ENCODE data around the gene ATRX. TPM values are rescaled to one million over a fixed set of nuclear protein-coding genes. Genes with fewer than 3 reads are reported as not detected.

ATRX gene
- total RNA-seq, 1 experiment from 2014 or later, result 85.8 TPM

DNA sequence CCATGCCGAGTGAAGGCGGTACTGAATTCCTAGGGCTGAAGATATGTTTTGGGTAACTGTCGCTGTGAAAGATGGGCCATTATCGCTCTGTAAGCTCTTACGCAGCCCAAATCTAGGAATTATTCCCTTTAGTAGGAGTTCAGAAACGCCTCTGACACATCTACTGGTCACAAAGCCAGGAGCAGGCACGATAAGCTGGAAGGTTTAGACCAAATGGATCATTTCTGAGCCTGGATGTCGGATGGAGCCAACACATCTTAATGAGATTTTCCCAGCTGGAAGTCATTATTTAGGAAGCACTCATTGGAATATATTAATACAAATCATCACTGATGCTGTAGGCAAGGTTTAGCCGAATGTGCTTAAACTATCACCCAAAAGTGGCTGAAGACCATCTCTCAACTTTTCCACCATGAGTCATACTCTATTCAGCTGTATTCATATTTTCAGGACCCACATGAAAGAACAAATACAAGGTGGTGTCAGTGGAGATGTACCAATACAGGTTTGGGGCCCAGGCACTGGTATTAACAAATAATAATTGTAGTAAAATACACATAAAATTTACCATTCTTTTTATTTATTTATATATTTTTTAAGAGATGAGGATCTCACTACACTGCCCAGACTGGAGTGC is 34.2 kb upstream of the ATRX start:
- Histone ChIP-seq H3K9me3 (ENCODE audit: control insufficient read depth, insufficient read depth, low read depth, low read length) (no peaks in the 10 kb centered on the region), H3K4me3 (ENCODE audit: low read depth in 2 of 2, low read length in 2 of 2) (no peak overlapping the region), H3K27me3 (ENCODE audit: control insufficient read depth, insufficient read depth, low read length) (no peaks in the 10 kb centered on the region), H3K36me3 (ENCODE audit: control insufficient read depth, insufficient read depth, low read length) (no peaks in the 10 kb centered on the region), H3K4me1 (ENCODE audit: control insufficient read depth, insufficient read depth, low read length) (no peaks in the 10 kb centered on the region), H3K27ac (ENCODE audit: low read length) (no peak overlapping the region)
- POLR2A ChIA-PET, result no interaction called here
- BruUV-seq (replicated peaks), result no TSS peak
- in situ Hi-C loops (cut with HindIII; ENCODE audit: low pct_unique_long_range_greater_than_20kb, low sequenced_read_pairs) (no loop called here), intact Hi-C loops (cut with micrococcal nuclease; ENCODE audit: unreplicated experiment) (no loop called here)
- CTCF ChIA-PET, result no interaction called here
- DNase-seq (ENCODE audit: low read depth, low spot score) (no peak), ATAC-seq (no peak)
- TF ChIP-seq SIN3A (IDR thresholded peaks at IDR 0.05; ENCODE audit: borderline replicate concordance, insufficient read depth, low read depth, low read length) (no peak), POLR2AphosphoS5 (IDR thresholded peaks at IDR 0.05; ENCODE audit: low read depth, low read length) (no peak), TCF7L2 (IDR thresholded peaks at IDR 0.05; ENCODE audit: low read depth, low read length) (no peak)
- TF ChIP-seq, protein P1, sequence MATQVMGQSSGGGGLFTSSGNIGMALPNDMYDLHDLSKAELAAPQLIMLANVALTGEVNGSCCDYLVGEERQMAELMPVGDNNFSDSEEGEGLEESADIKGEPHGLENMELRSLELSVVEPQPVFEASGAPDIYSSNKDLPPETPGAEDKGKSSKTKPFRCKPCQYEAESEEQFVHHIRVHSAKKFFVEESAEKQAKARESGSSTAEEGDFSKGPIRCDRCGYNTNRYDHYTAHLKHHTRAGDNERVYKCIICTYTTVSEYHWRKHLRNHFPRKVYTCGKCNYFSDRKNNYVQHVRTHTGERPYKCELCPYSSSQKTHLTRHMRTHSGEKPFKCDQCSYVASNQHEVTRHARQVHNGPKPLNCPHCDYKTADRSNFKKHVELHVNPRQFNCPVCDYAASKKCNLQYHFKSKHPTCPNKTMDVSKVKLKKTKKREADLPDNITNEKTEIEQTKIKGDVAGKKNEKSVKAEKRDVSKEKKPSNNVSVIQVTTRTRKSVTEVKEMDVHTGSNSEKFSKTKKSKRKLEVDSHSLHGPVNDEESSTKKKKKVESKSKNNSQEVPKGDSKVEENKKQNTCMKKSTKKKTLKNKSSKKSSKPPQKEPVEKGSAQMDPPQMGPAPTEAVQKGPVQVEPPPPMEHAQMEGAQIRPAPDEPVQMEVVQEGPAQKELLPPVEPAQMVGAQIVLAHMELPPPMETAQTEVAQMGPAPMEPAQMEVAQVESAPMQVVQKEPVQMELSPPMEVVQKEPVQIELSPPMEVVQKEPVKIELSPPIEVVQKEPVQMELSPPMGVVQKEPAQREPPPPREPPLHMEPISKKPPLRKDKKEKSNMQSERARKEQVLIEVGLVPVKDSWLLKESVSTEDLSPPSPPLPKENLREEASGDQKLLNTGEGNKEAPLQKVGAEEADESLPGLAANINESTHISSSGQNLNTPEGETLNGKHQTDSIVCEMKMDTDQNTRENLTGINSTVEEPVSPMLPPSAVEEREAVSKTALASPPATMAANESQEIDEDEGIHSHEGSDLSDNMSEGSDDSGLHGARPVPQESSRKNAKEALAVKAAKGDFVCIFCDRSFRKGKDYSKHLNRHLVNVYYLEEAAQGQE (IDR thresholded peaks at IDR 0.05; ENCODE audit: insufficient read depth in 1 of 2, low read depth in 2 of 2, low read length in 1 of 2), result no peak
- TF ChIP-seq, protein P2, sequence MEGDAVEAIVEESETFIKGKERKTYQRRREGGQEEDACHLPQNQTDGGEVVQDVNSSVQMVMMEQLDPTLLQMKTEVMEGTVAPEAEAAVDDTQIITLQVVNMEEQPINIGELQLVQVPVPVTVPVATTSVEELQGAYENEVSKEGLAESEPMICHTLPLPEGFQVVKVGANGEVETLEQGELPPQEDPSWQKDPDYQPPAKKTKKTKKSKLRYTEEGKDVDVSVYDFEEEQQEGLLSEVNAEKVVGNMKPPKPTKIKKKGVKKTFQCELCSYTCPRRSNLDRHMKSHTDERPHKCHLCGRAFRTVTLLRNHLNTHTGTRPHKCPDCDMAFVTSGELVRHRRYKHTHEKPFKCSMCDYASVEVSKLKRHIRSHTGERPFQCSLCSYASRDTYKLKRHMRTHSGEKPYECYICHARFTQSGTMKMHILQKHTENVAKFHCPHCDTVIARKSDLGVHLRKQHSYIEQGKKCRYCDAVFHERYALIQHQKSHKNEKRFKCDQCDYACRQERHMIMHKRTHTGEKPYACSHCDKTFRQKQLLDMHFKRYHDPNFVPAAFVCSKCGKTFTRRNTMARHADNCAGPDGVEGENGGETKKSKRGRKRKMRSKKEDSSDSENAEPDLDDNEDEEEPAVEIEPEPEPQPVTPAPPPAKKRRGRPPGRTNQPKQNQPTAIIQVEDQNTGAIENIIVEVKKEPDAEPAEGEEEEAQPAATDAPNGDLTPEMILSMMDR (IDR thresholded peaks at IDR 0.05), result no peak

DNA sequence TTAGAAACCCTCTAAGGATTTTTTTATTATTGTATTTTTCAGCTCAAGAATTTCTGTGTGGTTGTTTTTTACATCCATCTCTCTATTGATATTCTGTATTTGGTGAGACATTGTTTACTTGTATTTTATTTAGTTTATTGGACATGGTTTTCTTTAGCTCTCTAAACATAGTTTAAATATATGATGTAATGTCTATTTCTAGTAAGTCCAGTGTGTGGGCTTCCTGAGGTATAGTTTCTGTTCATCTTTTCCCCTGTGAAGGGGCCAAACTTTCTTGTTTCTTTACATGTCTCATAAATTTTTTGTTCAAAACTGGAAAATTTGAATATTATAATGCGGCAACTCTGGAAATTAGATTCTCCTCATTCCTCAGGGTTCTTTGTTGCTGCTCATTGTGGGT is 28.2 kb upstream of the ATRX start:
- ATAC-seq (no peak), DNase-seq (ENCODE audit: low read depth, low spot score) (no peak)
- TF ChIP-seq TCF7L2 (IDR thresholded peaks at IDR 0.05; ENCODE audit: low read depth, low read length), result no peak
- TF ChIP-seq, protein P1 (IDR thresholded peaks at IDR 0.05; ENCODE audit: insufficient read depth in 1 of 2, low read depth in 2 of 2, low read length in 1 of 2), result no peak
- TF ChIP-seq SIN3A (IDR thresholded peaks at IDR 0.05; ENCODE audit: borderline replicate concordance, insufficient read depth, low read depth, low read length), result no peak
- no peak for TF ChIP-seq POLR2AphosphoS5 (IDR thresholded peaks at IDR 0.05; ENCODE audit: low read depth, low read length)
- TF ChIP-seq, protein P2 (IDR thresholded peaks at IDR 0.05), result no peak
- H3K27ac ChIP-seq (ENCODE audit: low read length), result no peak overlapping the region
- H3K36me3 ChIP-seq (ENCODE audit: control insufficient read depth, insufficient read depth, low read length), result no peaks in the 10 kb centered on the region
- no peak overlapping the region for H3K4me3 ChIP-seq (ENCODE audit: low read depth in 2 of 2, low read length in 2 of 2)
- no peaks in the 10 kb centered on the region for H3K9me3 ChIP-seq (ENCODE audit: control insufficient read depth, insufficient read depth, low read depth, low read length)
- no peaks in the 10 kb centered on the region for H3K4me1 ChIP-seq (ENCODE audit: control insufficient read depth, insufficient read depth, low read length)
- CTCF ChIA-PET, result no interaction called here
- in situ Hi-C loops (cut with HindIII; ENCODE audit: low pct_unique_long_range_greater_than_20kb, low sequenced_read_pairs) (no loop called here), intact Hi-C loops (cut with micrococcal nuclease; ENCODE audit: unreplicated experiment) (no loop called here)
- POLR2A ChIA-PET, result no interaction called here
- H3K27me3 ChIP-seq (ENCODE audit: control insufficient read depth, insufficient read depth, low read length), result no peaks in the 10 kb centered on the region
- BruUV-seq (replicated peaks), result no TSS peak

All from Panc1 (cell line).